Measurements from ENCODE around the gene ARPC5.

The ARPC5 gene

GRCh38 chr1:183651612-183652011 is 16.0 kb upstream of the ARPC5 start:
- no peak overlapping the region for H3K27ac ChIP-seq
- TF ChIP-seq CTCF (conservative IDR thresholded peaks at IDR 0.05; ENCODE audit: low read depth), result no peak
- ChIA-PET CTCF (no interaction called here), POLR2A (ENCODE audit: low non-redundant PET) (no interaction called here)
- no peak for DNase-seq (ENCODE audit: low spot score)

- no peak for TF ChIP-seq CTCF (conservative IDR thresholded peaks at IDR 0.05; ENCODE audit: low read depth)
- ChIA-PET POLR2A (ENCODE audit: low non-redundant PET) (no interaction called here), CTCF (no interaction called here)
- DNase-seq (ENCODE audit: low spot score), result no peak
- H3K27ac ChIP-seq, result no peak overlapping the region
These were observed 12.5 kb upstream of the ARPC5 start for GRCh38 chr1:183648042-183648441.

- POLR2A ChIA-PET (ENCODE audit: low non-redundant PET), result no interaction called here
- CTCF ChIA-PET, result interaction anchor here (0.7 to 1.1 kb wide), 3 partner anchors 11 to 735 kb away, joined by 3 to 4 read pairs (median 3); partner anchors contain the start of gene ARPC5
- TF ChIP-seq CTCF (conservative IDR thresholded peaks at IDR 0.05; ENCODE audit: low read depth), result no peak
- H3K27ac ChIP-seq, result no peak overlapping the region
- DNase-seq (ENCODE audit: low spot score), result no peak
These were observed 11.2 kb upstream of the ARPC5 start for GRCh38 chr1:183646776-183647175.

- no peak for DNase-seq (ENCODE audit: low spot score)
- no peak overlapping the region for H3K27ac ChIP-seq
- ChIA-PET CTCF (interaction anchor here (1.1 kb wide), 1 partner anchor 160 kb away, joined by 3 read pairs; no protein-coding TSS in a partner anchor), POLR2A (ENCODE audit: low non-redundant PET) (interaction anchor here (0.7 kb wide), 1 partner anchor 25 kb away, joined by 4 read pairs; no protein-coding TSS in a partner anchor)
- no peak for TF ChIP-seq CTCF (conservative IDR thresholded peaks at IDR 0.05; ENCODE audit: low read depth)
These were observed 9.9 kb upstream of the ARPC5 start for GRCh38 chr1:183645531-183645930.

- no peak for DNase-seq (ENCODE audit: low spot score)
- POLR2A ChIA-PET (ENCODE audit: low non-redundant PET), result no interaction called here
- CTCF ChIA-PET, result no interaction called here
- no peak for TF ChIP-seq CTCF (conservative IDR thresholded peaks at IDR 0.05; ENCODE audit: low read depth)
- H3K27ac ChIP-seq, result no peak overlapping the region
These were observed 6.6 kb upstream of the ARPC5 start for GRCh38 chr1:183642166-183642565.

GRCh38 chr1:183640193-183640592 is 4.6 kb upstream of the ARPC5 start:
- CTCF ChIA-PET, result no interaction called here
- POLR2A ChIA-PET (ENCODE audit: low non-redundant PET), result no interaction called here

More at GRCh38 chr1:183640193-183640592, 4.6 kb upstream of the ARPC5 start:
- no peak for TF ChIP-seq CTCF (conservative IDR thresholded peaks at IDR 0.05; ENCODE audit: low read depth)
- H3K27ac ChIP-seq, result no peak overlapping the region
- no peak for DNase-seq (ENCODE audit: low spot score)
